GM19372 (cell line): ENCODE data around the gene SCEL.

ENCODE experiments used
- ATAC-seq: cut with Tn5 transposase; IDR thresholded peaks from one replicate; pipeline ENCODE4 v1.9.1; 2021; ENCODE audit warnings: mild to moderate bottlenecking, low read depth, moderate library complexity; ENCODE audit not compliant: unreplicated experiment

The SCEL gene

DNA sequence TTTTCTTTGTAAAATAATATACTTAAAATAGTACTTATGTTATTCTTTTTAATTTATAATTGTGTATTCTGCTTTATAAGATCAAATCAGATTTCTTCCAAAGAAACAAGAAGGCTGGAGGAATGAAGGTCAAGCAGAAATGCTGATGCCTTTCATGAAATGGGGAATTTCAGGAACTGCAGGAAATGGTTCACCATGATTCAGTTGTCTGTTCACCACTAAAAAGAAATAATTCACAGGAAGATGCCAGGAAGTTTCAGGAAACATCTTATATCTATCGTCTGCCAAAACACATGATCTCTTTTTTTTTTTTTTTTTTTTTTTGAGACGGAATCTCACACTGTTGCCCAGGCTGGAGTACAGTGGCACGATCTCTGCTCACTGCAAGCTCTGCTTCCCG lies 15.7 kb upstream of the SCEL start:
- no peak for ATAC-seq

DNA sequence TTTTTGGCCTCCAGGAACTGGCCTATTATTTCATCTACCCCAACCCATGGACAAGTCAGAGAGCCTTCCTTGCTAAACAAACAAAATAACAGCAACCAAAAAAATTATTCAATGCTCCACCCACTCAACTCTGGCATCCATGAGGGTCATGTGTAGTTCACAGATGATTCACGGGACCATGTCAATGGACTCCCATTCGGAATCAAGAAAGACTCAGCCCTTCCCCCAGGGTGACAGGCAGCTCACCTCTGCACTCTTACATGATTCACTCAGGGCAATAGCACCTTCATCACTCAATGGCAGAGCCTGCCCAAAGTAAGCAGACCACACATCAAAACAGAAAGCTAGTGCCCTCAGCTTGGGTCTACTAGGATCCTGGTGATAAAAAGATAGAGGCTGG lies 14.3 kb upstream of the SCEL start:
- ATAC-seq = no peak

DNA sequence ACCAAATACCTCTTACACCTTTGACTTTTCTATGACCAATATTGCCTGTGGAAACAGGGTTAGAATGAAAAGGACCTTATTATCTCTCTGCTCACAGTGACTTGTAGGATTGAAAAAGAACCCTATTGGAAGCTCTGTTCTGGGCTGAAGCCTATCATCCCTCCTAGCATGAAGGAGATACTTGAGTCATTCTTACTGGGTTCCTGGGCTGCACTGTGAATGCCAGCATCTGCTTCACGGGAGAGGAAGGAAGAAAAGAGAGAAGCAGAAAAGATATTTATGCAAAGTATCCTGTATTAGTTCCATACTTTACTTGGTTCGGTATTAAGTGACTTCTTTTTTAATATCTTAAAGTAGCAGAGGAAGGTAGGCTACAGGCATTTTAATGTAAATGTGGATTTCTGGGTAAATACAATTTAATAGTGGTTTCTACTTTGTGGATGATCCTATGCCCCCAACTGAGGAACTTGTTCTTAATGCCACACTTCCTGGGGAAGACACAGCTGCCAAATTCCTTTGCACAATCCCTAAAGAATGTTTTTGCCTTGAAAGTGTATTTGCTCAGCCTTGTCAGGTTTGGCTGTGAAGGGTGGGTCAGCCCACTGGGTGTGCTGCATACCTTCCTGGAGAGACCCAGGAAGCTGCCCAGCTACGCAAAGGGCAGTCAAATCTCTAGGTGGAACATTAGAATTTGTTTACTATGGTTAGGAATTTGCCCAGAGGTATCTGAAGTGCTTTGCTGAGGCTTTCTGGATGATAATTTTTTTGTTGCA lies 13.7 kb upstream of the SCEL start:
- no peak for ATAC-seq

DNA sequence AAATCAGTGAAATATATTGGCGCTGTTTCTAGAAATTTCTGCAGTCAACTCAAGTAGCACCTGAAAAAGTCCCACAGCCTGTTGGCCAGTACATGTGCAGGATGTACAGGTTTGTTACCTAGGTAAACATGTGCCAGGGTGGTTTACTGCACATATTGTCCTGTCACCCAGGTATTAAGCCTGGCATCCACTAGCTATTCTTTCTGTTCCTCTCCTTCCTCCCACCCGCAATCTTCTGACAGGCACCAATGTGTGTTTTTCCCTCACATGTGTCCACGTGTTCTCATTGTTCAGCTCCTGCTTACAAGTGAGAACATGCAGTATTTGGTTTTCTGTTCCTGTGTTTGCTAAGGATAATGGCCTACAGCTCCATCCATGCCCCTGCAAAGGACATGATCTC lies 13.1 kb upstream of the SCEL start:
- ATAC-seq = no peak

DNA sequence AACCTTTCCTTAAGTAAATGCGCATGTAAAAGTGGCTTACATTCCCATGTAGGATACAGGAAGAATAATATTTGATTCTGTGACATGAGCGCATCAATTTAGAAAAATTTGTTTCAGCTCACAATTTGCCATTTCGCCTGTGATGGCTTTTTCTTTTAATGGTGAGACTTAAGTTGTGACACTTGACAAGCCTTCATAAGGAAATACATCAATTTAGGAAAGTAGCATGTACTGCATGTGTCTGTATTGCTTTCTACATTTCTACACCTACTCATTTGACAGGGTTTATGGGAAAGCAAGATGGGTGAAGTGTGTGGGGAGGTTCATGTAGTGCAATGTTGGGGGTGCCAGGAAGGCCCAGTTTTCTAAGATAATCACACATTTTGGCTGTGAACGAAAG lies 12.1 kb upstream of the SCEL start:
- no peak for ATAC-seq

DNA sequence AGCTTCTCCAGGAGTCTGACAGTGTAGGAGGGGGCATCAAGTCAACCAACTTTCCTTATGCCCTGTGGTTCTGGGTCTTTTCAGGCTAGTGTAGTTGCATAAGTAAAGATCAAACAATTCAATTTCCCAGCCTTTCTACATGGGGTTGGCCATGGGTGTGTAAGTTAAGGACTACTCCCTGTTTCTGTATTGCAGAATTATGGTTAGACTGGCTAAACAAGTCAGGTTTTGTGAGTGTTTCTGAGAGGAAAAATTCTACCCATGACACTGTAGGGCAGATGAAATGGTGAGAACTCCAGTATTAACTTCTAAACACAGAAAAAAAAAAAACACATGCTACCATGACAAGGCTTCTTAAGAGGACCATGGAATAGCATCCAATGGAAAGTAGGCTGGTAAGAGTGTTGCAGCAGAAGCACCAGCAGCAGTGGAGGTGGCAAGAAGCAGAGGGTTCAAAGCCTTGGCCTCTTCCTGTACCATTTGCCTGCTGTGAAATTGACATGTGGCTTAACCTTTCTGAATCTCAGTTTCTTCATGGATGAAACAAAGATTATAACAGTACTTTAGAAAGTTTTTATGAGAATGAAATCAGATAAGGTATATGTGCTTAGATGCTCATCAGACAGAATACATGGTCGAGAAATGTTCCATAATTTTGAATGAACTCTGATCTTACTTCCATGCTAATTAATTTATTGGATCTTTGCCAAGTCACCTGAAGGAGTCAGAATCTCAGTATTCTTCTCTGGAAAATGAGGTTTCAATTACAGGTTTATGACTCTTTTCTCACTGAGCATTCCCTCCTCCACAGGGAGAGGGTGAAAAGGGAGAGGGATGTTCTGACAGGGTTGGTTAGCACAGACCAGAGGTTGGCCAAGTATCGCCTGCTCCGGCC lies 11.4 kb upstream of the SCEL start:
- ATAC-seq = no peak

DNA sequence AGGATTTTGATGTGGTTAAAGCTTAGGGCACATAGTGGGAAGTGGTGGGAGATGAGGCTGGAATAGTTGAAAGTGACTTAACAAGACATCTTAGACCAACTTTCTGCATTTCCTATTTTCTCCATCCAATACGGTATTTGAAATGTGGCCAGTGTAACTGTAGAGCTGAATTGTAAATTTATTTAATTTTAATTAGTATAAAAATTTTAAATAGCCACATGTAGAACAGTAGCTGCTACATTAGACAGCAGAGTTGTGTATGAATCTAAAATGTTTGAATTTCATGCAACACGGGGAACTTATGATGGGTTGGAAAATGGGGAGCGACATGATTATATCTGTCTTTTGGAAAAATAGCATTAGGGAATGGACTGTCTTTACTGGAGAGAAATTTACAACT lies 7.1 kb upstream of the SCEL start:
- ATAC-seq = no peak

DNA sequence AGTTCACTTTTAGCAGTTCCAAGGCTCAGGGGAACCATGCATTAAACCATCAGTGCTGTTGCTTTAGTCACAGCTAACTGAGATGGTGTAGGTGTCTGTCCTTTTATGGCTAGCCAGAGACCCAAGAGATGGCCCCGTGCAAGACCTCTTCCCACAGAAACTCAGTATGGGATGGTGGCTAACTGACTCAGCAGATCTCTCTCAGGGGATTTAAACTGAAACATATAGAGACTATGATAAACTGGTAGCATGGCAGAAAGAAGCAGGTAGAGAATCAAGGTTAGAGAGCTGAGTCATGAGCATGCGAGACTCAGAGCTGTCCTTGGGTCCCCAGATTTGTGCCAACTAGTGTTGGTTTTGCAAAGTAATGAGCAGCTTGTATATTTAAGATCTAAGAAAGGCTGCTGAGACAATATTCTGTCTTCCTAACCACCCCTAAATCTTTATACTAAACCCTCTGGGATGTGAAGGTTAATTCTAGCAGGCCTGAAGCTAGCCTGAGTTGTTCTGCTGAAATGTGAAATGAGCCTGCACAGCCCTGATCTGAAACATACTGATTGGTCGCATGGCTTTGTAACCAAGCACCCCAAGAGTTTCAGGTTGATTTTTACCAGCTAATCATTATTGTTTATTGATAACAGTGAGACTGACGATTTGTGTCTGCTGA lies 6.5 kb upstream of the SCEL start:
- peak; percentile 91 for ATAC-seq

DNA sequence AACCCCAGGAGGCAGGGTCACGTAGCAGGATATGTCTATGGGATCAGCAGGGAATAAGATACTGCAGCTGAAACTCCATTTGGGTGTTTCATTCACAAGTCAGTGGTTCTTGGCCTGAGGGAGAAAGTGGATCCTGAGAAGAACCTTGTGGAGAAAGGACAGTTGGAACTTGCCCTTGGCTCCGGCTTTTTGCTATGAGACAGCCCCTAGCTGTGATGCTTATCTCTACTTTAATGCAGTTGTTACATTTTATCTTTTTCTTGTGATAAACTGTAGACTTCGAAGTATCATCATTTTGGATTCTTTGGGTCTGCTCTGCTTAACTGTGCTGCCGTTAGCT lies 6.0 kb upstream of the SCEL start:
- ATAC-seq = no peak

DNA sequence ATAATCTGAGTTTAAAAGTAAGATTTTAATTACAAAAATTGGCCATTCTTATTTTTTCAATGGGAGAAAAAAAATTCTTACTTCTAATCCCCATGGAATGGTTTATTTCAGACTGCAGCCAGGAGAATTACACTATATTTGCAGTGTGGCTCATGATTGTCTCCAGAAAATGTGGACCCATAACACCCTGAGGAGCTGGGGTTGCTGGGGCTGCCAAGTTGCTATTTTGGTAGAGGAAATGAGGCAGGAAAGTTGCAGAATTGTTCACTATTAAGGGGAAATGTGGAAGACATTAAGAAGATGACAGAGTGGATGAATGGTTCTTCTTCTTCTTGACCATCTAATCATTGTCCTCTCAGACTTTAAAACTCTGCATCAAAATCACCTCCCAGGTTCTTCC lies 4.6 kb upstream of the SCEL start:
- ATAC-seq = no peak

DNA sequence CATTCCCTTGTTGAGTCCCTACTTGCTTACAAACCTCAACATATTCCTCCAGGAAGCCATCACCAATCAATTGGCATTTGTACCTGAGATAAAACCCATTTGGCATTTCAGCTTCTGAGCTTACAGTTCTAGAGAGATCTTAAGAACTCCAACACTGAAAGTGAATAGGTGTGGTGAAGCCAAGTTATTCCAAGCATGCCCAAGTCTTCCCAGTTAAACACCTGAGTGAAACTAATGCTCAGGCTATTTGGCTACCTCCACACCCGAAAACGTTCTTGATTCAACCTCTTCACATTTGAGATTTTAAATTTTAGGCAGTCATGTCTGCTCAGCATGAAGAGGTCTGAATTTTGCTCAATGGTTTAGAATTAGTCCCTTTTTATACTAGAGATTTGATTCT lies 2.5 kb upstream of the SCEL start:
- no peak for ATAC-seq

DNA sequence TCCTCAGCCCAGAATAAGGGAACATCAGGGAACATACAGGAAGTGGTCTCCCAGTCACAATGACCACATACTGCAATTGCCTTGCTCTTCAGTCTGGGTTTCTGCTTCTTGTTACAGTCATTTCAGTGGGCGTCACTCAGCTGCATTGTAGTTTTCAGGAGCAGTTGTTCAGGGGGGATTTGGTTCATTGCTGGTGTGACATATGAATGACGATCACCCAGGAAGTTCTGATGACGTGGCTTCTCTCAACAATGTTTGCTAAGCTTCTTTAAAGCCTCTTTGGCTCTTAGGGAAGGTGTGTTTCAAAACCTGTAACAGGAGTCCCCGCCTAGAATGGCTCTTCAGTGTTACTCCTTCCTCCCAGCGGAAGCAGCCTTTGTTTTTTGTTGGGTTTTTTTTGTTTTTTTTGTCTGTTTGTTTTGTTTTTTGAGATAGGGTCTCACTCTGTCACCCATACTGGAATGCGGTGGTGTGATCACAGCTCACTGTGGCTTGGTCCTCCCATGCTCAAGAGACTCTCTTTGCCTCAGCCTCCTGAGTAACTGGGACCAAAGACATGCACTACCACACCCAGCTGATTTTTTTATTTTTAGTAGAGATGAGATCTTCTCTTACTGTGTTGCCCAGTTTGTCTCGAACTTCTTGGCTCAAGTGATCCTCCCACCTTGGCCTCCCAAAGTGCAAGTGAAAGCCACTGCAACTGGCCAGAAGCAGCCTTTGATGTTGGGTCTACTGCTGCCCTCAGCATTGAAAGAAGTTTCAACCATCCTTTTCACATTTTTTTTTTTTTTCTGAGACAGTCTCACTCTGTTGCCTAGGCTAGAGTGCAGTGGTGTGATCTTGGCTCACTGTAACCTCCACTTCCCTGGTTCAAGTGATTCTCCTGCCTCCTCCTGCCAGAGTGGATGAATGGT lies 1.4 kb upstream of the SCEL start:
- no peak for ATAC-seq

DNA sequence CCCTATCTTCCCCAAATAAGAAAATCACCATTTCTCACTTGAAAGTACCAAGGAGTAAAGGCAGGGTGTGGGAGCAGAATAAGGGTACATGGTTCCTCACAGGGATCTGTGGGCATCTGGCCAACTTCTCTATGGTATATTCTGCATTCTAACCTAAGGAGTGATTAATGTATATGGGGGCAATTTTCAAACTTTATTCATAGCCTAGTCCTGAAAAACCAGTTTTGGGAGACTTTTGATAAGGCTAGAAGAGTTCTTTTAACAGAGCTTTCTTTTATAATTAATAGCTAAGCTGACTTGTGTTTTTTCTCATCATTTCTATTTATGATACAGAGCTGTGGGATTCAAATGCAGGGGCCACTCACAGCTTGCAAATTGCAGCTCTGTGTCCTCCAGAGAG lies 852 bp downstream of the SCEL start:
- ATAC-seq = no peak

DNA sequence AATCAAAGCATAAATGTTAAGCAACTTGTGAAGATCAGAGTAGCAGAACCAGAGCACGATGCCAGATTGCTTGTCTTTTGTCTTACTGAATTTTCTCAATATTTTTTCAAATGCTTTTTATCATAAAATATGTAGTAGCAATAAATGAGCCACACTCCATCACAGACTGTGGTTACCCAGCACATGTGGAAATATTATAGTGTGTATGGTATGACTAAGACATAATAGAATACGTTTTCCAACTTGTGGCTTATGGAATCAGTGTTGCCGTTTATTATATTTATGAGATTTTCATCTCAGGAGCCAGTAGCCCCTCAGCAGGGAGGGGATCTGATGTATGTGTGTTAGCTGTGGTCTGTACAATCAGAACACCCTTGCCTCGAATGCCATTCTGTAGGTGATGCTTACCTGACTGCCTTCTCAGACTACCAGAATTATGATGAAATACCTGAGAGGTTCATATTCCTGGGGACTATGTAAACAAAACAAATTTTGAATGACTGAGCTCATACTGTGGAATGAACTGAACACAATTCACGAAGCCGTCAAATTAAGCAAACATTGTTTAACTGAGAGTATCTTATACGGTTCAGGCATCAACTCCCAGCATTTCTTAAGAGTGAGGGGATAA lies 1.9 kb downstream of the SCEL start:
- no peak for ATAC-seq

DNA sequence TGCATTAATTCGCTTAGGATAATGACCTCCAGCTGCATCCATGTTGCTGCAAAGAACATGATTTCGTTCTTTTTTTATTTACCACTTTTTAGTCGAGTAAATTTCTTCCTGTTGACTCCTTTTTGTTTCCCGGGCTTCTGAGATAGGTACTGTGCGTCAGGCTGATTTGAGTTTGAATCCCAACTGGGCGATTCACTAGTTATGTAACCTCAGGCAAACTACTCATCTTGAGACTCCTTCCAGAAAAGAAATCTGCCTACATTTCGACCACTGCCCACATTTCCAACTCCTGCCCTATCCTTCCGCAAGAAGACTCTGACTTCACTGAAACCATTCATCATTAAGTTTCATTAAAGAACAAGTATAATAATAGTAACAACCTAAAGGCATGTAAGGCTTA lies 8.2 kb downstream of the SCEL start:
- ATAC-seq = no peak

DNA sequence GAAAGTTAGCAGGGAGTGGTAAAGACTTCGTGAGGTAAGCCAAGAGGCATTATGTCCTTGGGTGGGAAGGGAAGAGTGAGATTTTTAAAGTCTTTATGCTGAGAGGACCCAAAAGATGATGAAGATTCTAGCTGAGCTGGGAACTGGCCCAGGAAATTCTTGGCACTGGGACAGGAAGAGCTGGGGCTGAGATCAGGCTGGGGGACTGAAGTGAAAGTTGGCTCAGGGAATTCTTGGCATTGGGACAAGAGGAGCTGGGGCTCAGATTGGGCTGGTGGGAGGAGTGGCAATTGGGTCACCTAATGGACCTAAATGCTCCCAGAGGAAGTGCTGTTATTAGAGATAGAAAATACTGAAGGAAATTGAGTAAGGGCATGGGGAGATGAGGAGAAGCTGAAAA lies 8.8 kb downstream of the SCEL start:
- no peak for ATAC-seq

DNA sequence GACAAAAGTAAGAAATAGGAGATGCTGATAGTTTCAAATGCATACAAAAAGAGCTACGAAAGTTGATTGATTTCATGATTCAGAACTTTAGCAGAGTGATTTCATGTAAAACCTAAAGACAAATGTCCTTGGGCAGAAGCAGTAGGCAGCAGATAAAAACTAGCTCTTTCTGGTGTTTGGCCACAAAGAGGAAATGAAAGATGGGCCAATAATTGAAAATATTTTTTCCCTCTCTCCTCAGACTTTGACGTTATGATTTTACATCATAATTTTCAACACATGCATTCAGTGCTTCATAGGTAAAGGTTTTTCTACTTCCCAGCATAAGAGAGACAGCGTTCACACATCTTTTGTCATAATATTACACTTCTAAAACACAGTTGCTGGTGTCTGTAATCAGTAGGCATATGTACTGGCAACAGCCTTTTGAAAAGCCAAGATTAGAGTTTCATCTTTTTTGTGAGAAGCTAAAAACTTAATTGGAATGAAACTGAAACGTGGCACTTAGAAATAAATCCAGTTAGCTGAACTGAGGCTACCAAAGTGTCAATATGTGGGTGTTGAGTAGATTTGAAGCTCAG lies 9.3 kb downstream of the SCEL start:
- ATAC-seq = peak; percentile 45

DNA sequence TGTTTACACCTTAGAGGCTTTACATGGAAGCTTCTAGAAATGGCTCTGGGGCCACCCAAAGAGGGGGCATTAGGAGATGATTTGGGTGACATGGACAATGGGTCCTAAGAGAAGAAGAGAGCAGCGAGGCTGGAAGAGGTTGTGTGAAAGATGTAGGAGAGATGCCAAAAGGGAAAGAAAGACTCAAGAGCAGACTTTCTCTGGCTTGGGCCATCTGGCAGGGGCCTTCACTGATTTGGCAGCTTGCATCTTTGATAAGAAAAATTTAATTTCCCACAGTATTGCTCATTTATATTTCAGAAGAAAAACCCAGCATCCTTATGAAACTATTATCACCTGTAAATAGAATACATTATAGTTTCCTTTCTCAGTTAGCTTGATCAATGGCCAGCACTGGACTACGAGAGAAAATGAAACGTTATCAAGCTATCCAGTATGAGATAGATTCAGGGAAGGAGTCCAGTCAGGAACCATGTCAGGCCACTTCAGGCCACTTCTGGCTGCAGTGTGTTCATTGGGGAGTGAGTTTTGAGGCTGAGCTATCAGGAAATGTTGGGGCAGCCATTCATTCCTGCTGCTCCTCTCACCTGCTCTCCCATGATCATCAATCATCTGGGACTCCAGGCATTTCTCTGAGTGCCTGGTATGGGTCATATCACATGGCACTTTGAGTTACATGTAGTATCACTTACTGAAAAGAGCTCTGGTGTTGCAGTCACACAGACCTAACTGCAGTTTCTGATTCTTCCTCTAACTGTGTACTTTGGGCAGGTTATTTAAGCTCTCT lies 10.3 kb downstream of the SCEL start:
- no peak for ATAC-seq

DNA sequence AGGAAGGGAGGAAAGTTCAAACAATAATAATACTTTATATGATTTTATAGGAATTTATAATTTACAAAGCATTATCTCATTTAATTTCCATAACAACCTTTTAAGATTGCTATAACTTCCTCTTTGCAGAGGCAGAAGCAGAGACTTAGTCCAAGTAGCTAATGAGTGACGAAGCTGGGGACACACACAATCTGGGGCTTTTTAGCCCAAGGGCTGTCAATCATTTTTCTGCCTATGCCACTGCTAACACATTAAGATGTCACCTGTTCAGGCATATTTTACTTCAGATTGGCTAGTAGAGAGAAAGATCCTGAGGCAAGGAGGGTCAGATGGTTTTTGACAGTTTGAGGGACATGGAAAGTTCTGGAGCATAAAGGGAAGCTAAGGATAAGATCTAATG lies 12.6 kb downstream of the SCEL start:
- peak; percentile 70 for ATAC-seq
